Measurements from ENCODE around the gene CCR8. TPM values are rescaled to one million over a fixed set of nuclear protein-coding genes. Genes with fewer than 3 reads are reported as not detected.
A peak's percentile ranks its signal among the peaks of the same experiment; 100 is the strongest.

The CCR8 gene
- total and polyA plus RNA-seq, 2 experiments from 2014 or later: not detected

DNA sequence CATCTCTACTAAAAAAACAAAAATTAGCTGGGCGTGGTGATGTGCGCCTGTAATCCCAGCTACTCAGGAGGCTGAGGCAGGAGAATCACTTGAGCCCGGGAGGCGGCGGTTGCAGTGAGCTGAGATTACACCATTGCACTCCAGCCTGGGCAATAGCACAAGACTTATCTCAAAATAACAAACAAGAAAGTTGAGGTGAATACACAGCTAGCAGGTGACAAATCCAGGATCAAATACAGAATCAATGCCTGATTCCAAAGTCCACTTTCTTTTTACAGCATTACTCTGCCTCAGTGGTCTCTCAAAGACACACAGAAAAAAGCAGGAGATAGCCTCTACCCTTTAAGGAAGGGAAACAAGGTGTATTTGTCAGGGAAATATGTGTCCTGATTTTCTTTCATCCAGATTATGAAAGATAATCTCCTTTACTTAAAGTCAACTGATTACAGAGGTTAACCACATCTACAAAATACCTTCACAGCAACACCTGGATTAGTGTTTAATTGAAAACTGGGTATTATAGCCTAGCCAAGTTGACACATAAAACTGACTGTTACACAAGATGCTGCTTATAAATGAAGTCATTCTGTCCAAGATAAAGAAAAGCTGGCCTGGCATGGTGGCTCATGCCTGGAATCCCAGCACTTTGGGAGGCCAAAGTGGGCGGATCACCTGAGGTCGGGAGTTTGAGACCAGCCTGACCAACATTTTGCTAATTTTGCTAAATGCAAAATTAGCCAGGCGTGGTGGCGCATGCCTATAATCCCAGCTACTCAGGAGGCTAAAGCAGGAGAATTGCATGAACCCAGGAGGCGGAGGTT is 49.7 kb downstream of the CCR8 start:
- Histone ChIP-seq H3K9me3 (ENCODE audit: low read depth) (no peaks in the 10 kb centered on the region), H4K20me1 (ENCODE audit: insufficient read depth, poor library complexity, severe bottlenecking) (no peaks in the 10 kb centered on the region), H3K9me2 (replicated peaks; ENCODE audit: insufficient read depth) (no peaks in the 10 kb centered on the region), H3K27me3 (no peaks in the 10 kb centered on the region), H3K4me2 (no peak overlapping the region), H3K4me3 (no peak overlapping the region), H3K4me1 (ENCODE audit: insufficient read depth) (peaks cover 8% of the 10 kb centered on the region), H3K36me3 (replicated peaks; ENCODE audit: insufficient read depth, low read depth) (no peaks in the 10 kb centered on the region), H3K79me2 (peaks cover 7% of the 10 kb centered on the region), H3K27ac (peak overlapping the region; percentile 63), H2AFZ (no peak overlapping the region)
- peak; percentile 32 for DNase-seq (ENCODE audit: low spot score)
- 81% methylated on average over 10 of the region's 10 CpGs for WGBS (ENCODE audit: low lambda C conversion rate, missing lambda C conversion rate)
- TF ChIP-seq EZH2phosphoT487 (IDR thresholded peaks at IDR 0.05; ENCODE audit: low read depth, severe bottlenecking, unreplicated experiment) (no peak), EZH2 (IDR thresholded peaks at IDR 0.05; ENCODE audit: borderline replicate concordance) (no peak)
- TF ChIP-seq, protein P1, sequence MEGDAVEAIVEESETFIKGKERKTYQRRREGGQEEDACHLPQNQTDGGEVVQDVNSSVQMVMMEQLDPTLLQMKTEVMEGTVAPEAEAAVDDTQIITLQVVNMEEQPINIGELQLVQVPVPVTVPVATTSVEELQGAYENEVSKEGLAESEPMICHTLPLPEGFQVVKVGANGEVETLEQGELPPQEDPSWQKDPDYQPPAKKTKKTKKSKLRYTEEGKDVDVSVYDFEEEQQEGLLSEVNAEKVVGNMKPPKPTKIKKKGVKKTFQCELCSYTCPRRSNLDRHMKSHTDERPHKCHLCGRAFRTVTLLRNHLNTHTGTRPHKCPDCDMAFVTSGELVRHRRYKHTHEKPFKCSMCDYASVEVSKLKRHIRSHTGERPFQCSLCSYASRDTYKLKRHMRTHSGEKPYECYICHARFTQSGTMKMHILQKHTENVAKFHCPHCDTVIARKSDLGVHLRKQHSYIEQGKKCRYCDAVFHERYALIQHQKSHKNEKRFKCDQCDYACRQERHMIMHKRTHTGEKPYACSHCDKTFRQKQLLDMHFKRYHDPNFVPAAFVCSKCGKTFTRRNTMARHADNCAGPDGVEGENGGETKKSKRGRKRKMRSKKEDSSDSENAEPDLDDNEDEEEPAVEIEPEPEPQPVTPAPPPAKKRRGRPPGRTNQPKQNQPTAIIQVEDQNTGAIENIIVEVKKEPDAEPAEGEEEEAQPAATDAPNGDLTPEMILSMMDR (IDR thresholded peaks at IDR 0.05; ENCODE audit: poor library complexity): no peak

DNA sequence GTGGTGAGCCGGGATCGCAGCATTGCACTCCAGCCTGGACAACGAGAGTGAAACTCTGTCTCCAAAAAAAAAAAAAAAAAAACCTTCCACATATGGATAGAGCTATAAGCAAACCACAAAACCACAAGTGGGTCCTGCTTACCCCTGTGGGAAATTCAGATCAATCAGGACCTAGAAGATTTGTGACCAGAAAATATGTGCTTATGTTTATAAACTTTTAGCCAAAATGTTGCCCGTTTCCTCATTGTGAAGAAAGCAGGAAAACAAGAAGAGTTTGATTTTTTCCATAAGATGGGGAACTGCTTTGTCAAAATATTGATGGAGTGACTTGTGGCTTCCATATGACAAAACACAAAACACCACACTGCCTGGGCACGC is 50.3 kb downstream of the CCR8 start:
- WGBS (ENCODE audit: low lambda C conversion rate, missing lambda C conversion rate): 79% methylated on average over 5 of the region's 5 CpGs
- Histone ChIP-seq H3K4me2 (no peak overlapping the region), H3K27ac (peak overlapping the region; percentile 63), H3K79me2 (peaks cover 11% of the 10 kb centered on the region), H3K4me3 (no peak overlapping the region), H2AFZ (no peak overlapping the region), H4K20me1 (ENCODE audit: insufficient read depth, poor library complexity, severe bottlenecking) (peaks cover 4% of the 10 kb centered on the region), H3K9me2 (replicated peaks; ENCODE audit: insufficient read depth) (no peaks in the 10 kb centered on the region), H3K9me3 (ENCODE audit: low read depth) (no peaks in the 10 kb centered on the region), H3K27me3 (no peaks in the 10 kb centered on the region), H3K4me1 (ENCODE audit: insufficient read depth) (peaks cover 10% of the 10 kb centered on the region), H3K36me3 (replicated peaks; ENCODE audit: insufficient read depth, low read depth) (no peaks in the 10 kb centered on the region)
- TF ChIP-seq, protein P1 (IDR thresholded peaks at IDR 0.05; ENCODE audit: poor library complexity): no peak
- no peak for TF ChIP-seq EZH2phosphoT487 (IDR thresholded peaks at IDR 0.05; ENCODE audit: low read depth, severe bottlenecking, unreplicated experiment)
- no peak for TF ChIP-seq EZH2 (IDR thresholded peaks at IDR 0.05; ENCODE audit: borderline replicate concordance)
- DNase-seq (ENCODE audit: low spot score): no peak

DNA sequence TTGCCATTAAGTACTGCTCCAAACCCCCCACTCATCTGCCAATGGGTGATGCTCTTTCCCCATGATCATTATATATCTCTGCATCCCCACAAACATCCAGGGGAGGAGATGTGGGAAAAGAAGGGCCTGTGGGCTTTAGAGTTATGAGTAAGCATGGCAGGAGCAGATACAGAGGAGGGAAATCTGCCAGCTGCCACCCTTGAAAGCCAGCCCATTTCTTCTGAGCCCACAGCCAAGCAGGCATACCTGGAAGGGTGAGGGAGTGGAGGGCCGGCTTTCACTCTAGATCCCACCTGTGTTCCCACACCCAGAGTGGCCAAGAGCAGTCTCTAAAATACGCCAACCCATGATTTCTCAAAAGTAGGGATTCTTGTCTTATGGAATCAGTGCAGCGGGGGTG is 51.9 kb downstream of the CCR8 start:
- no peaks in the 10 kb centered on the region for H3K9me3 ChIP-seq (ENCODE audit: low read depth)
- WGBS (ENCODE audit: low lambda C conversion rate, missing lambda C conversion rate): 98% methylated on average over 3 of the region's 3 CpGs
- H3K27me3 ChIP-seq: no peaks in the 10 kb centered on the region
- H4K20me1 ChIP-seq (ENCODE audit: insufficient read depth, poor library complexity, severe bottlenecking): peaks cover 21% of the 10 kb centered on the region
- H3K36me3 ChIP-seq (replicated peaks; ENCODE audit: insufficient read depth, low read depth): no peaks in the 10 kb centered on the region
- H3K4me1 ChIP-seq (ENCODE audit: insufficient read depth): peaks cover 21% of the 10 kb centered on the region
- no peak for DNase-seq (ENCODE audit: low spot score)
- H3K27ac ChIP-seq: no peak overlapping the region
- H3K79me2 ChIP-seq: peaks cover 28% of the 10 kb centered on the region
- no peak overlapping the region for H3K4me3 ChIP-seq
- no peak overlapping the region for H2AFZ ChIP-seq
- TF ChIP-seq EZH2 (IDR thresholded peaks at IDR 0.05; ENCODE audit: borderline replicate concordance): no peak
- no peak overlapping the region for H3K4me2 ChIP-seq
- no peaks in the 10 kb centered on the region for H3K9me2 ChIP-seq (replicated peaks; ENCODE audit: insufficient read depth)

Other genes starting within 250 kb of the CCR8 start
- 38.0 and 48.6 TPM in 2 replicates for gene GORASP1, start 222.1 kb upstream of the CCR8 start, total RNA-seq
- 42.0 and 49.0 TPM in 2 replicates for gene GORASP1, start 222.1 kb upstream of the CCR8 start, polyA plus RNA-seq
- gene TTC21A, start 222.0 kb upstream of the CCR8 start, total RNA-seq: 1.2 and 3.7 TPM in 2 replicates
- 6.5 and 7.6 TPM in 2 replicates for gene TTC21A, start 222.0 kb upstream of the CCR8 start, polyA plus RNA-seq
- 71.6 and 78.7 TPM in 2 replicates for gene CSRNP1, start 176.1 kb upstream of the CCR8 start, total RNA-seq
- 112 and 115 TPM in 2 replicates for gene CSRNP1, start 176.1 kb upstream of the CCR8 start, polyA plus RNA-seq
- 0.10 TPM in 1 of 2 replicates, not detected in the other for gene XIRP1, start 137.1 kb upstream of the CCR8 start, total RNA-seq
- 1.4 TPM in 1 of 2 replicates, not detected in the other for gene XIRP1, start 137.1 kb upstream of the CCR8 start, polyA plus RNA-seq
- 0.28 and 0.70 TPM in 2 replicates for gene CX3CR1, start 49.7 kb upstream of the CCR8 start, total RNA-seq
- 1.3 TPM in 1 of 2 replicates, not detected in the other for gene CX3CR1, start 49.7 kb upstream of the CCR8 start, polyA plus RNA-seq
- gene SLC25A38, start 53.7 kb downstream of the CCR8 start, total RNA-seq: 37.2 and 43.2 TPM in 2 replicates
- gene SLC25A38, start 53.7 kb downstream of the CCR8 start, polyA plus RNA-seq: 32.4 and 35.7 TPM in 2 replicates
- 961 and 1,236 TPM in 2 replicates for gene RPSA, start 77.0 kb downstream of the CCR8 start, total RNA-seq
- gene RPSA, start 77.0 kb downstream of the CCR8 start, polyA plus RNA-seq: 249 and 267 TPM in 2 replicates
- 0.10 and 0.40 TPM in 2 replicates for gene MOBP, start 138.0 kb downstream of the CCR8 start, total RNA-seq
- gene MOBP, start 138.0 kb downstream of the CCR8 start, polyA plus RNA-seq: 0.17 TPM in 1 of 2 replicates, not detected in the other